Heart left ventricle (tissue), 13 donors: ENCODE measurements around the gene HOXA3.

ENCODE experiments used
- POLR2A ChIP-seq, 2 donors: fragments of 450-650 bp; IDR thresholded peaks; one replicate each; pipeline ENCODE4 v1.6.1; 2017; ENCODE audit warnings: antibody characterized with exemption in 2 of 2, mild to moderate bottlenecking in 2 of 2, moderate library complexity in 2 of 2
- TF ChIP-seq, protein P1 (sequence below), 12 donors: fragments of 200-600 bp; sonication (generic) in 4 of 12; IDR thresholded peaks; one replicate each; pipeline versions ENCODE4 v1.5.0 to v1.8.0; 2018 to 2022; ENCODE audit warnings: antibody characterized with exemption in 12 of 12, mild to moderate bottlenecking in 5 of 12
- donor health status: ischemic (EF 13 %, LVEDD 7.1; RV severe dilation, severe dysfunction).
- donor health status: DM: no; HTN: yes; CAD: no.
- donor health status: DM: no; HTN: no; CAD: no.
- donor health status: ischemic (EF 25% LVEDD 6.9; RV normal size, moderate dysfunction).
- donor health status: ischemic (EF 25% LVEDD 5.7; RV mildly dilated, moderate dysfunction).
- donor health status: ischemic (EF 35%, LVEDD 5.7; RV mildly dilated, moderate dysfunction).
- donor health status: nonischemic (EF 11% LVEDD 7.7; RV severe dilation, severe dysfunction).
- donor health status: DM: yes; HTN: yes; CAD: no.
- donor health status: PGD.
- donor health status: ischemic (EF 29% LVEDD 5.4; RV normal size, mild dysfunction).
- donor health status: nonischemic (EF 23%, LVEDD 6.1; RV moderate dilation, normal function).

DNA sequence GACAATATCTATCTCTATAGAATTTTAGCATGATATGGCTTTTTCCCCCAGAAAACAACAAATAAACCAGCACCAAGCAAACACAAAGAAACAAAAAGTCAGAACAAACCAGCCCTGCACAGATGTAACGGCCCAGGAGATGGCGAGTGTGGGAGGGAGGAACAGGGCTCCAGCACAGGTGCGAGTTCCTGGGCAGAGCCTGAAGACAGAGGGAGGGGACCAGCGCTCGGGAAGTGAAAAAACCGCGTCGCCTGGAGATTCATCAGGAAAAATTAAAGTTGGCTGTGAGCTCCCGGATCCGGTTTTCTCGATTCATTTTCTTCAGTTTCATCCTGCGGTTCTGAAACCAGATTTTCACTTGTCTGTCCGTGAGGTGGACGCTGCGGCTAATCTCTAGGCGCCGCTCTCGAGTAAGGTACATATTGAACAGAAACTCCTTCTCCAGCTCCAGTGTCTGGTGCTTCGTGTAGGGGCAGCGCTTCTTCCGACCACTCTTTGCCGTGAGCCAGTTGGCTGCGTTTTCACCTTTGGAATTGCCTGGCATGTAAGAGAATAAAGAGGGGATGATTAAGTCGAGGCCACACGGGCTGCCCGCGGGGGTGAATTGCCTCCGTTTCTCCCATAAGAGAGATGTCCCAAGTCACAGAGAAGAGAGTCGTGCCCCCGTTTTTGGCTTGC is 19.4 kb upstream of the HOXA3 start:
- TF ChIP-seq, protein P1, sequence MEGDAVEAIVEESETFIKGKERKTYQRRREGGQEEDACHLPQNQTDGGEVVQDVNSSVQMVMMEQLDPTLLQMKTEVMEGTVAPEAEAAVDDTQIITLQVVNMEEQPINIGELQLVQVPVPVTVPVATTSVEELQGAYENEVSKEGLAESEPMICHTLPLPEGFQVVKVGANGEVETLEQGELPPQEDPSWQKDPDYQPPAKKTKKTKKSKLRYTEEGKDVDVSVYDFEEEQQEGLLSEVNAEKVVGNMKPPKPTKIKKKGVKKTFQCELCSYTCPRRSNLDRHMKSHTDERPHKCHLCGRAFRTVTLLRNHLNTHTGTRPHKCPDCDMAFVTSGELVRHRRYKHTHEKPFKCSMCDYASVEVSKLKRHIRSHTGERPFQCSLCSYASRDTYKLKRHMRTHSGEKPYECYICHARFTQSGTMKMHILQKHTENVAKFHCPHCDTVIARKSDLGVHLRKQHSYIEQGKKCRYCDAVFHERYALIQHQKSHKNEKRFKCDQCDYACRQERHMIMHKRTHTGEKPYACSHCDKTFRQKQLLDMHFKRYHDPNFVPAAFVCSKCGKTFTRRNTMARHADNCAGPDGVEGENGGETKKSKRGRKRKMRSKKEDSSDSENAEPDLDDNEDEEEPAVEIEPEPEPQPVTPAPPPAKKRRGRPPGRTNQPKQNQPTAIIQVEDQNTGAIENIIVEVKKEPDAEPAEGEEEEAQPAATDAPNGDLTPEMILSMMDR (IDR thresholded peaks at IDR 0.05), result no peak
- no peak for TF ChIP-seq POLR2A (IDR thresholded peaks at IDR 0.05)
